NCI-H146 (cell line): ENCODE results near the gene PRKAB2.
A peak's percentile ranks its signal among the peaks of the same experiment; 100 is the strongest.
"Not testable (repeated sequence)": the region's sequence is repeated elsewhere in the genome, so short reads cannot be mapped to it uniquely, and the experiment has no call there.

Experiments
- DNase-seq: peaks from one replicate; lab custom pipeline; 2025; lab: John Stamatoyannopoulos, UW

PRKAB2 gene

GRCh38 chr1:147171399-147172167, 687 bp downstream of the PRKAB2 start:
- no peak for DNase-seq

- DNase-seq: no peak
Measured at GRCh38 chr1:147169840-147170674, 2.2 kb downstream of the PRKAB2 start.

DNA sequence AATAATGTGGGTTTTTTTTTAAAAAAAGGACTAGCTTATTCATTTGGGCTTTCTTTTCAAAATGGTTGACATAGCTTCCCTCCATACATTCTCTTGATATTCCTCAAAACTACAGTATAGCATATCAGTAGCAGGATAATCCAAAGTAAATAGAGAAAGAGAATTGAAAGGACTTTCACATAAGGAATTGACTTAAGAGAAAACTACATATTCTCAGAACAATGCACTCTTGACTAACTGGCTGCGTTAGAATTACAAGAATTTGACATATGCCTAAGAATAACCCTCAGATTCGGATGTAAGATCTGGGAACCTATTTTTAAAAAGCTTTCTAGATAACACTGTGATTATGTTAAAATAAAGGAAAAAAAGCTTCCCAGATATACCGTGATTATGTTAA, 3.1 kb downstream of the PRKAB2 start:
- no peak for DNase-seq

DNA sequence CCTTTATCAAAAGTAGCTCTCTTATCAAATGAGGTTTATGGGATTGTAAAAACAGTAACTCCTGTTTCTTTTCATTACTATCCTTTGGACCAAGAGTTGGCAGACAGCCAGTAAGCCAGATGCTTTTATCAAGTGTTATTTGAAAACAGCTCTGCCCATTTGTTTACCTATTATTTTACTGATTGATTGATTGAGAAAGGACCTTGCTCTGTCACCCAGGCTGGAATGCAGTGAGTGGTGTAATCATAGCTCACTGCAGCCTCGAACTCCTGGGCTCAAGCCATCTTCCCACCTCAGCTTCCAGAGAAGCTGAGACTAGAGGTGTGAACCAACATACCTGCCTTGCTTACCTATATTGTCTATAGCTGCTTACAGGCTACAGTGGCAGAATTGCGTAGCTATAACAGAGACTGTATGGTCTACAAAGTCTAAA, 3.6 kb downstream of the PRKAB2 start:
- peak; percentile 70 for DNase-seq

DNA sequence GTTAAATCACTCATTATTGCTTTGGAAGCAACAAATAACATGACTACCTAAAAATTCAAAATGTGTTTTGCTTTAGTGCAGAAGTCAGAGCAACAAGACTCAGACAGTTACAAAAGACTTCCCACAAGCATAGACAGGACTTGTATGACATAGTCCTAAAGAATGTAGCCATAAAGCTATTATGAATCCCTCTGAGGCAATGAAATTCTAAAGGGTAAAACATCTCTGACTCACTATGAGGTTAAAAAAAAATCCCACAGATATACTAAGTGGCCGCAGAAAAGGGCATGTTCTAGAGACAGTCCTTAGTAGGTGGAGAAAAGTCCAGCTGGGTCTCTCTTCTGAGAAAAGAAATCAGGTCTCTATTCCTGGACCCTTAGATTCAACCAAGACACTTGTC, 4.9 kb downstream of the PRKAB2 start:
- no peak for DNase-seq

DNA sequence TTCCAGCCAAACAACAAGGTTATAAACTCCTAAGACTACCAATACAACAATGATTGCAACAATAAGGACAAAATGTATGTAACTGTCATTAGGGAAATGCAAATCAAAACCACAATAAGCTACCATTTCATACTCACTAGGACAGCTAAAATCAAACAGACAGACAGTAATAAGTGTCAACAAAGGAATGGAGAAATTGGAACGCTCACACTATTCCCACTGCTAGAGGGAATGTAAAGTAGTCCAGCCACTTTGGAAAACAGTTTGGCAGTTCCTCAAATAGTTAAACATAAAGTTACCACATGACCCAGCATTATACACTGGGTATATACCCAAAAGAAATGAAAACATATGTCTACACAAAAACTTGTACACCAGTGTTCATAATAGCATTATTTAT, 9.3 kb downstream of the PRKAB2 start:
- DNase-seq: no peak

GRCh38 chr1:147162093-147162492, 10.2 kb downstream of the PRKAB2 start:
- no peak for DNase-seq

- DNase-seq: not testable (repeated sequence)
Measured at GRCh38 chr1:147157116-147157515, 15.2 kb downstream of the PRKAB2 start.

GRCh38 chr1:147156642-147157041, 15.6 kb downstream of the PRKAB2 start:
- no peak for DNase-seq

DNA sequence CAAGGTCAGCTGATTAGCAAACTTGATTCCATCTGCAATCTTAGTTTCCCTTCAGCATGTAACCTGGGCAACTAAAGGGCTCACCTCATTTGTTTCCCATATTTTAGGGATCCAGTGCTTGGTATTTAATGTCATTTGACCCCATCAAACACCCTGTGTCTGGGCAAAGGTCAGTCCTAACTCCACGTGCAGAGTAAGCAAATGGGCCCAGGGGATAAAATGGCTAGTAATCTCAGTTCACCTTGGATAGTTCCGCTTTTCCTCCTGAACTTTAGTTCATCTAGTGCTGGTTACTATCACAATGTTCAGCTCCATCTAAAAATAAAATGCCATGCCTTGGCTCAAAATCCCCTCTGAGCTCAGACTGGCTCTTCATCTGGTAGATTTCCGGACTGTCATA, 19.5 kb downstream of the PRKAB2 start:
- no peak for DNase-seq

GRCh38 chr1:147151244-147151643, 21.0 kb downstream of the PRKAB2 start:
- DNase-seq: no peak

- no peak for DNase-seq
Measured at GRCh38 chr1:147142886-147143285, 29.4 kb downstream of the PRKAB2 start.

DNA sequence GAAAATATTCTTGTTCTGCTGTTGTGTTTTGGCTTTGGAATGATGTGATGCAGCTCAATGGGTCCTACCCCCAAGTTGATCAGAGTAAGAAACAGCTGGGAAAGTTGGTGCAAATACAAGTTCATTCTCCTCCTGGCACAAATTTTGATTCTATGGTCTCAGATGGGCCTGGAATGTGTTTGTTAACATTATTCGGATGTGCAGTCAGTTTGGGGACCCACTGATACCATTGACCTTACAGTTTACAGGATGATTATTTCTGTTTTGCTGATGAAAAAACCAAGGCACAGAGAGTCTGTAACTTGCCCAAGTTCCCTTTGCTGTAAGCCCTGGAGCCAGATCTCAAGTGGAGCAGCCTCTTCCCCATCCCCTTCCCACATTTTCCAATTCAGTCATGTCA, 41.5 kb downstream of the PRKAB2 start:
- DNase-seq: not testable (repeated sequence)

GRCh38 chr1:147129116-147129873, 43.0 kb downstream of the PRKAB2 start:
- DNase-seq: no peak

- no peak for DNase-seq
Measured at GRCh38 chr1:147124266-147124665, 48.0 kb downstream of the PRKAB2 start.

GRCh38 chr1:147117109-147117508, 55.2 kb downstream of the PRKAB2 start:
- DNase-seq: no peak

DNA sequence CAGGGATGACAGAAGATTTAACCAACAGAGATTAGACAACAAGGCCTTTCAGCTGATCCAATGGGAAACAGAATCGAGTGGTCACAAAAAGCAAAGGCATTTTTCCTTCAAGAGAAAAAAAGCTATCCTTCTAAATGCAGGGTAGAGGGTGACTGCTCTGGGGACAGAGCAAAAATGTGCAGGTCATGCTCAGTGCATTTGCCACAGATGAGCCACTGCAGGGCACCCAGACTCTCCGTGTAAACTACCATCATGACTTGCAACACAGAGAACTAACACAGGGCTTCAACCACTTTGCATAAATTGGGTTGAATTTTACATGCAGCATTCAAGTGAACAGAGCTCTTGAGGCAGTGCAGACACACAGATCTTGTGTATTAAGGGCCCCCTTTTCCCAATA, 56.8 kb downstream of the PRKAB2 start:
- no peak for DNase-seq

DNA sequence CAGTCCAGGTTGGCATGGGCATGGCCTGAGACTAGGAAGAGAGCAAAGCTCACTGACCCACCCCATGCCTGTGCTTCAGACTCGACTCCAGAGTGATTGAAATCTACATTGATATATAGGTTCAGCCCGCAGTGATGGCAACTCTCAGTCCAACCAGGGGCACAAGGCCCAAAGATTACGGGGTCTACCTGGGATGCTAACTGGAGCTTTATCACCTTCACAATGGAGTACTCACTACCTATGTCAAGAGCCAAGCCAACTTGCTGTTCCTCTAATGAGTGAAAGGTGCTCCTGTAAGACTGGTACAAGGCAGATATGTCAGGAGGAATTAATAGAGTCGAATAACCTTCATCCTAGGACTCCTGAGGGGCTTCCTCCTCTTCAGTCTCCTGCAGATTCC, 57.2 kb downstream of the PRKAB2 start:
- not testable (repeated sequence) for DNase-seq

DNA sequence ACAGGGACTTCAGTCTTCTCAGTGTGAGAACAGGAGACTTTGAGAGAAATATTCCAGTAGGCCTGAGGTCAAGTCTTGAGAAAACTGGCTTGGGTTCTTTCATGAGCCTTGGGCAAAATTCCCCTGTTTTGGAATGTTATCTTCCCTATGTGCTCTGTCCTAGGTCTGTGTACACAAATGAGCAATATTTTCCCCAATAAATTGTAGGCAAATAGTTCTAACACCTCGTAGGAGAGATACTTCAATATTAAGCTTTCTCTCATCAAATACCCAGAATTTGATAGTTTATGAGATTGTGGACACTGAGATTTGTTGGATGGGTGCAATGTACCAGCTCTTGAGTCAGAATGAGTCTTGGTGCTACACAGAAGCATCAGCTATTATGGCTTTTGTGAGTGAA, 57.9 kb downstream of the PRKAB2 start:
- DNase-seq: not testable (repeated sequence)

DNA sequence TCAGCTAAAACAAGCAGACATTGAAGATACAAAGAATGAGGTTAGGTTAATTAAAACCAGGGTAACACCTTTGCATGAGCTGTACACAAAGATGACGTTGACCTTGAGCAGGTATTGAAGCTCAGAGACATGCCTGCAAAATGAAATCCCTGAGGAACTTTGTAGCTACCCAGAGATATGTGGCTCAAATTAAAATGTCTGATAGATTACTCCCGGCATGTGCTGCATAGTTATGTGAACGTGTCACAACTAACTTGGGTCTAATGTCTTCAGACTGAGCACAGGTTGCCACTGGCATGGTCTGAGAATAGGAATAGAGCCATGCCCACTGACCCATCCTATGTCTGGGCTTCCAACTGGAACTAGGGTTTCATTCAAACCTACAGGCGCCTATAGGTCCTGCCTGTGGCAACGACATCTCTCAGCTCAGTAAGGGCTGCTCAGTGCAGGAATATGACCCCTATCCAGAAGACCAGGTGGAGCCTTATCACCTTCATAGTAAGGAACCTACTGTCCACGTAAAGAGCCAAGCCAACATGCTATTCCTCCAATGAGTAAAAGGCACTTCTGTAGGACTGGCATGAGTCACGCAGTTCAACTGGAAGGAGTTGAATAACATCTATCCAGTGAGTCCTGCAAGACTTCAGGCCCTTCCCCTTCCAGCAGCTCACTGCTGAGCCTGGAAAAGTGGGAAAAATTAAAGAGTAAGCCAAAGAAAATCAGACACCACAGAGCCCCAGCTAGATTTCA, 60.7 kb downstream of the PRKAB2 start:
- no peak for DNase-seq

GRCh38 chr1:147110872-147111271, 61.4 kb downstream of the PRKAB2 start:
- no peak for DNase-seq

DNA sequence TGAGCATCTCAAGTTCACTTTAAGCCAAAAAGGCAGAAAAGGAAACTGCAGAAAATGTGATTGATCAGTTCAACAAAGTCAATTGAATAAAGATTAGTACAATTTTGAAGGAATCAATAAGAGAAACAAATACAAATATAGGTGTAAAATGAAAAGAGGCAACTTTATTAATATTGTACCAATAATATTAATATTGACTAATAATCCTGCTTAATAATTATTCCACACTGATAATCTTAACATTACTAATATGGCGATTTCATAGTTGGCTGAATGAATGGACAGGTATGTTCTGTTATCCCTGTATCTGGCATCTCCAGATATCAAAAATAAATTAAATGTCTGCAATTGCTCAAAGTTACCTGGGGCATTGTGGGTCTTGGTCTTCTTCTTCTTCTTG, 61.8 kb downstream of the PRKAB2 start:
- no peak for DNase-seq
